NCI-H524 treated with DMSO at 0.1 percent for 48 hours (cell line): ENCODE results near the gene ARHGEF33.
A peak's percentile ranks its signal among the peaks of the same experiment; 100 is the strongest.

Experiments used
- DNase-seq: peaks from one replicate; lab custom pipeline; 2025; lab: John Stamatoyannopoulos, UW

The ARHGEF33 gene

GRCh38 chr2:38889575-38889974, at the start of gene ARHGEF33:
Gene ARHGEF33 (plus strand): TSS chr2:38889875. CDS start chr2:38919448, 29,573 bp downstream.
- no peak for DNase-seq

- DNase-seq = no peak
These were observed 39.6 kb upstream of the ARHGEF33 start for GRCh38 chr2:38850045-38850444.

- DNase-seq = no peak
These were observed 33.5 kb upstream of the ARHGEF33 start for GRCh38 chr2:38856165-38856564.

- DNase-seq = no peak
These were observed 27.2 kb upstream of the ARHGEF33 start for GRCh38 chr2:38862476-38862875.

- no peak for DNase-seq
These were observed 26.5 kb upstream of the ARHGEF33 start for GRCh38 chr2:38863061-38863695.

- DNase-seq = no peak
These were observed 22.8 kb upstream of the ARHGEF33 start for GRCh38 chr2:38866773-38867443.

GRCh38 chr2:38871432-38871831, 18.2 kb upstream of the ARHGEF33 start:
- DNase-seq = no peak

- no peak for DNase-seq
These were observed 15.9 kb upstream of the ARHGEF33 start for GRCh38 chr2:38873763-38874162.

- DNase-seq = no peak
These were observed 14.5 kb upstream of the ARHGEF33 start for GRCh38 chr2:38875227-38875575.

- DNase-seq = peak; percentile 26
These were observed 13.9 kb upstream of the ARHGEF33 start, which contains the start of the genes DHX57 and MORN2 for GRCh38 chr2:38875576-38876367. Gene DHX57 (minus strand): TSS chr2:38875934. CDS start chr2:38868405, 7,529 bp downstream. Gene MORN2 (plus strand): TSS chr2:38875976.

- DNase-seq = no peak
These were observed 13.3 kb upstream of the ARHGEF33 start for GRCh38 chr2:38876407-38876806.

- DNase-seq = no peak
These were observed 3.6 kb upstream of the ARHGEF33 start for GRCh38 chr2:38886063-38886462.

GRCh38 chr2:38887347-38887746, 2.3 kb upstream of the ARHGEF33 start:
- no peak for DNase-seq

GRCh38 chr2:38887902-38888554, 1.6 kb upstream of the ARHGEF33 start:
- no peak for DNase-seq

- DNase-seq = no peak
These were observed 630 bp upstream of the ARHGEF33 start for GRCh38 chr2:38889045-38889444.

GRCh38 chr2:38892819-38893218, 3.1 kb downstream of the ARHGEF33 start:
- no peak for DNase-seq

- no peak for DNase-seq
These were observed 8.6 kb downstream of the ARHGEF33 start for GRCh38 chr2:38898256-38898655.

- DNase-seq = no peak
These were observed 11.1 kb downstream of the ARHGEF33 start for GRCh38 chr2:38900726-38901125.

- DNase-seq = no peak
These were observed 15.6 kb downstream of the ARHGEF33 start for GRCh38 chr2:38905251-38905650.

- no peak for DNase-seq
These were observed 17.6 kb downstream of the ARHGEF33 start for GRCh38 chr2:38907242-38907641.

GRCh38 chr2:38907743-38908562, 18.3 kb downstream of the ARHGEF33 start:
- DNase-seq = no peak
